Activated CD4-positive, alpha-beta T cell treated with anti-CD3 and anti-CD28 coated beads, Interleukin-2, amount 10 ng/mL, durations not matched to agents 7 days and 5 days (primary cell): Measurements from ENCODE around the gene ACBD5. TPM values are rescaled to one million over a fixed set of nuclear protein-coding genes. Genes with fewer than 3 reads are reported as not detected.
A peak's percentile ranks its signal among the peaks of the same experiment; 100 is the strongest.
"Not testable (repeated sequence)": the region's sequence is repeated elsewhere in the genome, so short reads cannot be mapped to it uniquely, and the experiment has no call there.

ENCODE experiments used
- CTCF ChIA-PET: fragments of 350-600 bp; sonication (Branson Sonifier 250); formaldehyde crosslinking; loops from one replicate; lab custom pipeline; 2021; ENCODE audit warnings: antibody characterized with exemption; lab: Charles Lee
- POLR2A ChIA-PET: fragments of 350-600 bp; sonication (Branson Sonifier 250); formaldehyde crosslinking; loops from one replicate; lab custom pipeline; 2021; ENCODE audit warnings: antibody characterized with exemption; lab: Charles Lee
- DNase-seq: peaks from one replicate; pipeline ENCODE4 v3.0.0-alpha.2; 2020
- H3K27ac Mint-ChIP-seq: one replicate; pipeline ENCODE4 v1.8.0; 2021; ENCODE audit warnings: mild to moderate bottlenecking, moderate library complexity, mixed read lengths
- H3K27me3 Mint-ChIP-seq: one replicate; pipeline ENCODE4 v1.8.0; 2021; ENCODE audit warnings: mixed read lengths
- H3K36me3 Mint-ChIP-seq: one replicate; pipeline ENCODE4 v1.8.0; 2021; ENCODE audit warnings: low read depth, mixed read lengths
- H3K4me1 Mint-ChIP-seq: one replicate; pipeline ENCODE4 v1.8.0; 2021; ENCODE audit warnings: mixed read lengths
- H3K4me3 Mint-ChIP-seq: one replicate; pipeline ENCODE4 v1.8.0; 2021; ENCODE audit warnings: mild to moderate bottlenecking, moderate library complexity, mixed read lengths
- H3K9me3 Mint-ChIP-seq: one replicate; pipeline ENCODE4 v1.8.0; 2021; ENCODE audit warnings: mixed read lengths
- total RNA-seq, 2 experiments: library from RNA; stranded (reverse); gene quantifications; one replicate each; pipeline ENCODE4 v1.2.3, GENCODE V29; 2021

ACBD5 gene
- total RNA-seq, 2 experiments from 2014 or later: 19.2 to 21.6 TPM

- Mint-ChIP-seq H3K27ac (peak overlapping the region; percentile 98), H3K9me3 (no peaks in the 10 kb centered on the region), H3K27me3 (no peaks in the 10 kb centered on the region), H3K36me3 (peaks cover 57% of the 10 kb centered on the region), H3K4me1 (peaks cover 31% of the 10 kb centered on the region), H3K4me3 (peak overlapping the region; percentile 93)
- CTCF ChIA-PET: interaction anchor here (1.0 to 1.5 kb wide), 3 partner anchors 12 to 39 kb away, joined by 3 to 4 read pairs (median 3); no protein-coding TSS in a partner anchor
- POLR2A ChIA-PET: no interaction called here
- DNase-seq: no peak
Measured at GRCh38 chr10:27157150-27157549, 83.4 kb downstream of the ACBD5 start.

- peak overlapping the region; percentile 93 for H3K4me3 Mint-ChIP-seq
- peaks cover 52% of the 10 kb centered on the region for H3K36me3 Mint-ChIP-seq
- peak overlapping the region; percentile 98 for H3K27ac Mint-ChIP-seq
- ChIA-PET CTCF (interaction anchor here (0.6 to 1.5 kb wide), 6 partner anchors 12 to 821 kb away, joined by 3 to 6 read pairs (median 3); no protein-coding TSS in a partner anchor), POLR2A (interaction anchor here (0.7 kb wide), 2 partner anchors 30 to 516 kb away, joined by 3 read pairs; no protein-coding TSS in a partner anchor)
- peaks cover 34% of the 10 kb centered on the region for H3K4me1 Mint-ChIP-seq
- DNase-seq, H3K9me3 Mint-ChIP-seq, H3K27me3 Mint-ChIP-seq: not testable (repeated sequence)
Measured at GRCh38 chr10:27156566-27156965, 84.0 kb downstream of the ACBD5 start.

- ChIA-PET POLR2A (interaction anchor here (0.7 to 1.0 kb wide), 3 partner anchors 47 to 87 kb away, joined by 3 to 5 read pairs (median 4); no protein-coding TSS in a partner anchor), CTCF (interaction anchor here (0.6 to 2.3 kb wide), 8 partner anchors 9 to 302 kb away, joined by 3 to 6 read pairs (median 3); no protein-coding TSS in a partner anchor)
- Mint-ChIP-seq H3K36me3 (peaks cover 51% of the 10 kb centered on the region), H3K27ac (peak within 1 kb of the TSS; percentile 98), H3K4me1 (peaks cover 43% of the 10 kb centered on the region), H3K9me3 (no peaks in the 10 kb centered on the region), H3K27me3 (no peaks in the 10 kb centered on the region), H3K4me3 (peak within 1 kb of the TSS; percentile 93)
- peak; percentile 94 for DNase-seq
Measured at GRCh38 chr10:27155066-27155754, 85.4 kb downstream of the ACBD5 start, which contains the start of gene MASTL. Gene MASTL, plus strand, starts transcription at chr10:27155352. Its CDS starts 75 bp downstream, at chr10:27155427.

GRCh38 chr10:27153845-27154193 is 86.8 kb downstream of the ACBD5 start:
- POLR2A ChIA-PET: interaction anchor here (0.5 to 1.0 kb wide), 4 partner anchors 52 to 1189 kb away, joined by 3 to 4 read pairs (median 4); partner anchors contain the start of gene ABI1
- CTCF ChIA-PET: interaction anchor here (0.5 to 2.3 kb wide), 12 partner anchors 8 to 287 kb away, joined by 3 to 6 read pairs (median 3); no protein-coding TSS in a partner anchor
- peaks cover 49% of the 10 kb centered on the region for H3K36me3 Mint-ChIP-seq
- DNase-seq: no peak
- peak overlapping the region; percentile 93 for H3K4me3 Mint-ChIP-seq
- peaks cover 50% of the 10 kb centered on the region for H3K4me1 Mint-ChIP-seq
- no peaks in the 10 kb centered on the region for H3K9me3 Mint-ChIP-seq
- peak overlapping the region; percentile 98 for H3K27ac Mint-ChIP-seq
- H3K27me3 Mint-ChIP-seq: no peaks in the 10 kb centered on the region

GRCh38 chr10:27153329-27153728 is 87.3 kb downstream of the ACBD5 start:
- H3K36me3 Mint-ChIP-seq: peaks cover 46% of the 10 kb centered on the region

GRCh38 chr10:27152687-27153086 is 87.9 kb downstream of the ACBD5 start:
- Mint-ChIP-seq H3K4me3 (peak overlapping the region; percentile 93), H3K27me3 (no peaks in the 10 kb centered on the region), H3K27ac (peak overlapping the region; percentile 98), H3K4me1 (peaks cover 46% of the 10 kb centered on the region), H3K36me3 (peaks cover 44% of the 10 kb centered on the region), H3K9me3 (no peaks in the 10 kb centered on the region)
- ChIA-PET POLR2A (no interaction called here), CTCF (no interaction called here)
- no peak for DNase-seq

More at GRCh38 chr10:27153329-27153728, 87.3 kb downstream of the ACBD5 start:
- no peaks in the 10 kb centered on the region for H3K9me3 Mint-ChIP-seq
- ChIA-PET POLR2A (interaction anchor here (0.5 kb wide), 1 partner anchor 1190 kb away, joined by 3 read pairs; no protein-coding TSS in a partner anchor), CTCF (interaction anchor here (0.9 to 1.4 kb wide), 3 partner anchors 11 to 49 kb away, joined by 3 to 5 read pairs (median 4); no protein-coding TSS in a partner anchor)
- peak overlapping the region; percentile 93 for H3K4me3 Mint-ChIP-seq
- peak overlapping the region; percentile 98 for H3K27ac Mint-ChIP-seq
- peaks cover 47% of the 10 kb centered on the region for H3K4me1 Mint-ChIP-seq
- no peak for DNase-seq
- H3K27me3 Mint-ChIP-seq: no peaks in the 10 kb centered on the region

- DNase-seq: no peak
- no peaks in the 10 kb centered on the region for H3K9me3 Mint-ChIP-seq
- H3K36me3 Mint-ChIP-seq: peaks cover 44% of the 10 kb centered on the region
- H3K4me3 Mint-ChIP-seq: no peak overlapping the region
- ChIA-PET POLR2A (no interaction called here), CTCF (interaction anchor here (0.5 to 1.1 kb wide), 2 partner anchors 31 to 1184 kb away, joined by 3 to 4 read pairs; no protein-coding TSS in a partner anchor)
- H3K27me3 Mint-ChIP-seq: no peaks in the 10 kb centered on the region
- H3K27ac Mint-ChIP-seq: peak overlapping the region; percentile 14
- peaks cover 47% of the 10 kb centered on the region for H3K4me1 Mint-ChIP-seq
Measured at GRCh38 chr10:27150261-27150660, 90.3 kb downstream of the ACBD5 start.

GRCh38 chr10:27147701-27148100 is 92.9 kb downstream of the ACBD5 start:
- peaks cover 43% of the 10 kb centered on the region for H3K36me3 Mint-ChIP-seq
- H3K4me3 Mint-ChIP-seq: no peak overlapping the region
- CTCF ChIA-PET: interaction anchor here (0.6 to 2.2 kb wide), 2 partner anchors 29 to 90 kb away, joined by 7 to 8 read pairs; no protein-coding TSS in a partner anchor
- no peaks in the 10 kb centered on the region for H3K9me3 Mint-ChIP-seq
- H3K27me3 Mint-ChIP-seq: no peaks in the 10 kb centered on the region
- H3K4me1 Mint-ChIP-seq: peaks cover 43% of the 10 kb centered on the region
- DNase-seq: no peak
- POLR2A ChIA-PET: no interaction called here
- H3K27ac Mint-ChIP-seq: no peak overlapping the region

GRCh38 chr10:27145937-27146336 is 94.7 kb downstream of the ACBD5 start:
- CTCF ChIA-PET: interaction anchor here (0.7 to 2.2 kb wide), 7 partner anchors 9 to 31 kb away, joined by 3 to 8 read pairs (median 3); partner anchors contain the start of genes MASTL and YME1L1
- peaks cover 41% of the 10 kb centered on the region for H3K36me3 Mint-ChIP-seq

More at GRCh38 chr10:27145937-27146336, 94.7 kb downstream of the ACBD5 start:
- Mint-ChIP-seq H3K4me3 (no peak overlapping the region), H3K27ac (no peak overlapping the region), H3K9me3 (no peaks in the 10 kb centered on the region), H3K4me1 (peaks cover 29% of the 10 kb centered on the region), H3K27me3 (no peaks in the 10 kb centered on the region)
- no peak for DNase-seq
- POLR2A ChIA-PET: interaction anchor here (0.9 kb wide), 1 partner anchor 11 kb away, joined by 3 read pairs; no protein-coding TSS in a partner anchor

Other genes starting within 250 kb of the ACBD5 start
- gene ANKRD26, start 140.3 kb downstream of the ACBD5 start, total RNA-seq: 10 to 100 TPM; 10.3 to 11.6 TPM
- 100 to 1,000 TPM; 105 to 127 TPM for gene YME1L1, start 86.4 kb downstream of the ACBD5 start, total RNA-seq
- 10 to 100 TPM; 32.3 to 38.4 TPM for gene MASTL, start 85.4 kb downstream of the ACBD5 start, total RNA-seq